ENCODE results near the gene RGR.
A peak's percentile ranks its signal among the peaks of the same experiment; 100 is the strongest.

The RGR gene

GRCh38 chr10:84244651-84245270 is at the start of gene RGR:
Gene RGR (plus strand): TSS chr10:84245053. CDS start chr10:84245091, 38 bp downstream.
- DNase-seq (ENCODE audit: low spot score): peak; percentile 71

- no peak for DNase-seq (ENCODE audit: low spot score)
Measured at GRCh38 chr10:84196083-84196482, 48.8 kb upstream of the RGR start.

- no peak for DNase-seq (ENCODE audit: low spot score)
Measured at GRCh38 chr10:84196941-84197340, 47.9 kb upstream of the RGR start.

- no peak for DNase-seq (ENCODE audit: low spot score)
Measured at GRCh38 chr10:84197643-84198042, 47.2 kb upstream of the RGR start.

- DNase-seq (ENCODE audit: low spot score): no peak
Measured at GRCh38 chr10:84198206-84198915, 46.5 kb upstream of the RGR start.

- DNase-seq (ENCODE audit: low spot score): no peak
Measured at GRCh38 chr10:84200537-84201243, 44.2 kb upstream of the RGR start.

- no peak for DNase-seq (ENCODE audit: low spot score)
Measured at GRCh38 chr10:84201244-84201606, 43.6 kb upstream of the RGR start.

GRCh38 chr10:84201682-84202081 is 43.2 kb upstream of the RGR start:
- no peak for DNase-seq (ENCODE audit: low spot score)

- DNase-seq (ENCODE audit: low spot score): no peak
Measured at GRCh38 chr10:84202349-84202748, 42.5 kb upstream of the RGR start.

GRCh38 chr10:84204122-84204521 is 40.7 kb upstream of the RGR start:
- DNase-seq (ENCODE audit: low spot score): no peak

- no peak for DNase-seq (ENCODE audit: low spot score)
Measured at GRCh38 chr10:84204610-84205009, 40.2 kb upstream of the RGR start.

- peak; percentile 76 for DNase-seq (ENCODE audit: low spot score)
Measured at GRCh38 chr10:84205049-84205852, 39.6 kb upstream of the RGR start.

GRCh38 chr10:84205853-84206525 is 38.9 kb upstream of the RGR start:
- DNase-seq (ENCODE audit: low spot score): no peak

- DNase-seq (ENCODE audit: low spot score): no peak
Measured at GRCh38 chr10:84208023-84208422, 36.8 kb upstream of the RGR start.

GRCh38 chr10:84211566-84211965 is 33.3 kb upstream of the RGR start:
- no peak for DNase-seq (ENCODE audit: low spot score)

GRCh38 chr10:84212014-84212413 is 32.8 kb upstream of the RGR start:
- no peak for DNase-seq (ENCODE audit: low spot score)

- no peak for DNase-seq (ENCODE audit: low spot score)
Measured at GRCh38 chr10:84213076-84213475, 31.8 kb upstream of the RGR start.

- no peak for DNase-seq (ENCODE audit: low spot score)
Measured at GRCh38 chr10:84214046-84214572, 30.7 kb upstream of the RGR start.

- peak; percentile 66 for DNase-seq (ENCODE audit: low spot score)
Measured at GRCh38 chr10:84214612-84215235, 30.1 kb upstream of the RGR start.

GRCh38 chr10:84216834-84217233 is 28.0 kb upstream of the RGR start:
- DNase-seq (ENCODE audit: low spot score): no peak

- no peak for DNase-seq (ENCODE audit: low spot score)
Measured at GRCh38 chr10:84217746-84218145, 27.1 kb upstream of the RGR start.
